Stimulated activated CD8-positive, alpha-beta memory T cell treated with anti-CD3 and anti-CD28 coated beads, Interleukin-7, amount 100 ng/mL, for 4 hours (primary cell): ENCODE data around the gene FCRL5.
"Not testable (repeated sequence)": the region's sequence is repeated elsewhere in the genome, so short reads cannot be mapped to it uniquely, and the experiment has no call there.

ENCODE experiments used
- DNase-seq, 2 donors: peaks; one replicate each; pipeline ENCODE4 v3.0.0-alpha.2; 2020; ENCODE audit warnings: low read depth in 2 of 2

Gene FCRL5

GRCh38 chr1:157487504-157487903 is 64.8 kb downstream of the FCRL5 start:
- DNase-seq: no peak

- no peak for DNase-seq
Observed at GRCh38 chr1:157487096-157487495, 65.2 kb downstream of the FCRL5 start.

- DNase-seq: not testable (repeated sequence)
Observed at GRCh38 chr1:157486400-157486799, 65.9 kb downstream of the FCRL5 start.

GRCh38 chr1:157485793-157486192 is 66.5 kb downstream of the FCRL5 start:
- DNase-seq: no peak

- DNase-seq: no peak
Observed at GRCh38 chr1:157484573-157484972, 67.7 kb downstream of the FCRL5 start.

- DNase-seq: no peak
Observed at GRCh38 chr1:157483635-157484034, 68.7 kb downstream of the FCRL5 start.

- DNase-seq: no peak
Observed at GRCh38 chr1:157482717-157483116, 69.6 kb downstream of the FCRL5 start.

GRCh38 chr1:157482174-157482573 is 70.1 kb downstream of the FCRL5 start:
- no peak for DNase-seq

GRCh38 chr1:157478030-157478429 is 74.3 kb downstream of the FCRL5 start:
- no peak for DNase-seq

GRCh38 chr1:157477419-157477818 is 74.9 kb downstream of the FCRL5 start:
- no peak for DNase-seq

GRCh38 chr1:157472959-157473358 is 79.4 kb downstream of the FCRL5 start:
- DNase-seq: no peak

- DNase-seq: no peak
Observed at GRCh38 chr1:157472056-157472701, 80.1 kb downstream of the FCRL5 start.

- DNase-seq: no peak
Observed at GRCh38 chr1:157471531-157471930, 80.8 kb downstream of the FCRL5 start.

- DNase-seq: no peak
Observed at GRCh38 chr1:157469752-157470675, 82.3 kb downstream of the FCRL5 start.

GRCh38 chr1:157469300-157469699 is 83.0 kb downstream of the FCRL5 start:
- no peak for DNase-seq

GRCh38 chr1:157466011-157466410 is 86.3 kb downstream of the FCRL5 start:
- no peak for DNase-seq
